HG03342 (cell line): ENCODE results near the gene BCAN.

Experiments used
- ATAC-seq: cut with Tn5 transposase; IDR thresholded peaks from one replicate; pipeline ENCODE4 v1.9.1; 2021; ENCODE audit warnings: mild to moderate bottlenecking, moderate library complexity; ENCODE audit not compliant: unreplicated experiment

BCAN gene

DNA sequence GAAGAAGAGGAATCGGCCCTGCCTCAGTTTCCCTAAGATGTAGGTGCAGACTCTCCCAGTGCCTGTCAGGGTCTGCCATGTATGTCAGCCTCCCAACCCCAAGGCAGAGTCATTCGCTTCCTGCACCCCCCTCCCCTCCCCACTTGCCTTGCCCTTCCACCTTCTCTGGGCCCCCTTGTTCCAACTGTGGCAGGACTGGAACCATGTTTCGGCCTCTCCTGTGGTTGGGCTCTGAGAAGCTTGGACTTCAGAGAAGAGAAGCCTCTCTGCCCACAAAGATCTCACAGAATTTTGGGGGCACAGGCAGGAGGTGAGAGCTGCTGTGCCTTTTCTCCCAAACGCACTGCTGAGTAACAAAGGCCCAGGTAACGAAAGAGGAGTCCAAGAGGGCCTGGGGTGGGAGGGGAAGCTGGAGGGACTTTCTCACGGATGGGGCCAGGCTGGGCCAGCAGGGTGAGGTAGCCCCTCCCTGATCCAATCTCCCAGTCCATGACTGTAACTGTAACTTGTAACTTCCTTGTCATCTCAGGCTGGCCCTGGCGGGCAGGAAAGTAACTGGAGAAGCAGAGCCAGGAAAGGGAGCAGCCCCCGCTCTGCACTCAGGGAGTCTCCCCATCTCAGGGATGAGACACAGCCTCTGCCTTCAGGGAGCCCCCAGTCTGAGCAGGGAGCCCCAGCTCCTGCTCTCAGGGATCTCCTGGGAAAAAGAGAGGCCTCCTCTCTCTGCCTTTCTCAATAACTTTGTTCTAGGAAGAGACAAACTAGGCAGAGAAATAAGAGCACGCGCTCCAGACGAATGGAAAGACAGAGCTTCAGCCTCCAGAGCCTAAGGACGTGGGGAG is 52.2 kb downstream of the BCAN start:
- ATAC-seq: no peak

DNA sequence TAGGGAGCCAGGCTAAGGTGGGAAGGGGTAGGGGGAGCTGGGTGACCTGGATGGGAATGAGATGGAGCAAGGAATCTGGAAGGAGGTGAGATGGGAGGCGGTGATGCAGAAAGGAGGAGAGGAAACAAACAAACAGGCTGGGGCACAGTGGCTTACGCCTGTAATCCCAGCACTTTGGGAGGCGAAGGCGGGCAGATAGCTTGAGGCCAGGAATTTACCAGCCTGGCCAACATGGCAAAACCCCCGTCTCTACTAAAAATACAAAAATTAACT is 52.7 kb downstream of the BCAN start:
- no peak for ATAC-seq

DNA sequence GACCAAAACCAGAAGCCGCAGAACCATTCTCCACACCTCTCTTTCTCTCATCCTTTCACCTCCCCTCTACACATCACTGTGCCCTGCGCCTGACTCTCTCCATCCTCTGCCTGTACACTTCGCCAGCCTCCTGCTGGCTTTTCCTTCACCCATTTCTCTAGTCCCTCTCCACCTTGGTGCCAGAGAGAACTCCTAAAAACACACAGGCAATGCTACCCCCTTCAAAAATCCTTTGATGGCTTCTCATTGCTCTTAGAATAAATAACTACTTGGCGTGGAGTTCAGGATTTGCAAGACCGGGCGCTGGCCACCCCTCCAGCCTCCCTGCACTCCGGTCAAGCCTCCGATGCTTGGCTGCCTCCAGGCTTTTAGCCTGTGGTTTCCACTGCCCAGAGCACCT is 54.8 kb downstream of the BCAN start:
- ATAC-seq: no peak

DNA sequence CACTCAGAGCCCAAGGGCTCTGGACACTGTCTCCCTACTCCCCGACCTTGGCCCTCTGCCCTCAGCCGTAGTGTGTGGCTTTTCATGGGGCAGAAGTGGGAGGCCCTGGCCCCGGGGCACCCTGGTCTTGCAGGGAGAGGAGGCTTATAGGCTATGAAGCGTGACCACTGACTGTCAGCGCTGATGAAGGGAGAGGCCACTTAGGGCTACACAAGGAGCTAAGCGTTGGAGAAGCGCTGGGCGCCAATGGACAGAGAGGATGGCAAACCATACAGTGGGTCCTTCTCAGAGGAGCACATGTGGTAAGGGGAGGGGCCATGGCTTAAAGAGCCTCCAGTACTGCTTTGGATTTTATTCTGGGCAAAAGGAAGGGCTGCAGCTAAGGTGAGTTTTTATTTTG is 55.6 kb downstream of the BCAN start:
- ATAC-seq: no peak

DNA sequence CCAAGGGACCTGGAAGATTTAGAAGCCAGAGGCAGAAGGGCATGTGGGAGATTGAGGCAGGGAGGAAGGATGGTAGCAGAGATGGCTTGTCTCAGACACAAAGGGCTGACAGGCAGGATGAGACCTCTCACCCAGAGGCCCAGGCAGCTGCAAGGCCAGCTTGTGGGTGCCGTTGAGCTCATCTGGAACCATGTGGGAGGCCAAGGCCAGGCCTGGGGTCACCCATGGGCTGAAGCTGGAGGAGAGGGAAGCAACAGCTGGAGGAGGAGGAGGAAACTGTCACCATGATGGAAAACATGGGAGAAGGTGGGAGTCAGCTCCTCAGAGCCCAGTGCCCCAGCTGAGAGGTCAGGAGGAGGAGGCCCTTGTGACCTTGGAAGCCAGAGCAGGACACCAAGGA is 57.1 kb downstream of the BCAN start:
- ATAC-seq: no peak

DNA sequence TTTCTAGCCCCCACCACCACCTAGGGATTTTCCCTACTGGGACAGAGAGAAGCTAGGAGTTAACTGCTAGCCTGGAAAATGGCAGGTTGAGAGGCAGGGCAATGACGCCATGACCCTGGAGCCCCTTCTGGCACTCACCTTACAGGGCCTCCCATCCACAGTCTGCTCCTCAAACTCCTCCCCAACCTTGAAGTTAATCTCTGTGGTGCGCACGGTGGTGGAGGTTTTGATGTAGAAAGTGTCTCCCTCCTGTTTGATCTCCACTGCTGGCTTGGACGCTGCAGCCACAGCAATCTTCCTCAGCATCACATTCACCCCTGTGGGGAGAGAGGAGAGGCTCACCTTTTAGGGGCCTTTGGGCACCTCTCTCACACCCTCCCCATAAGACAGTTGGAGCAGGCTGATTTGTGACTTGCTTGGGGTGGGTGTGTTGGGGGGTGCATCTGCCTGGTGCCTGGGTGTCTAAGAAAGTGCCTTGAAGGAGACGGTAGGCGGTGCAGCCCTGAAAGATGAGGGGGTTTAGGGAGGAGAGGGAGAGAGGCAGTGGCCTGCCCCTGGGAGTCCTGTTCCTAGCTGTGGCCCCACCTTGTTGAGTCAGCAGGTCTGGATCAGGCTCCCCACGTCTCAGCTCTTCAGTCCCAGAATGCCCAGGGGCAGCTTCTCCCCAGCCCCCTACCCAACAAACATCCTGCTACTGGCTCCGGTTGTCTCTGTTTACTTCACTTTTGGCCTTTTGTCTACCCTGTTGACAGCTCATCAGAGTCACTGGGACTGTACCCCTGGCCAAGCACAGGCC is 59.0 kb downstream of the BCAN start:
- ATAC-seq: no peak

DNA sequence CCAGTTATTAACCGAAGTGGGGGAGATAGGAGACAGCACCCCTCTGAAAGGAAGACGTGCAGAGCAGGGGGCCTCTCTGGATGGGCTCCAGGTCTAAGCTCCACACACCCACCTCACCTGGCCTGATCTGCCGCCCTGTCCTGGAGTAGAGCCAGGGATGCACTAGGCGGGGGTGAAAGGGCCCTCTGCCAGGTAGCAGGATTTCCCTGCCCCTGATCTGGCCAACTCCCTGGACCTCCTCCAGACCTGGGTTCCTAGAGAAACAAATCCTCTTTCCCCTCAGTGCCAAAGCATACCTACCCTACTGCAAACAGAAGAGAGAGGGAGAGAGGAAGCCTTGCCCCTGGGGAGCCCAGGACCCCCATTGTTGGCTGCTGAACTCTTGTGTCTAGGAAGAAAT is 61.4 kb downstream of the BCAN start:
- no peak for ATAC-seq

DNA sequence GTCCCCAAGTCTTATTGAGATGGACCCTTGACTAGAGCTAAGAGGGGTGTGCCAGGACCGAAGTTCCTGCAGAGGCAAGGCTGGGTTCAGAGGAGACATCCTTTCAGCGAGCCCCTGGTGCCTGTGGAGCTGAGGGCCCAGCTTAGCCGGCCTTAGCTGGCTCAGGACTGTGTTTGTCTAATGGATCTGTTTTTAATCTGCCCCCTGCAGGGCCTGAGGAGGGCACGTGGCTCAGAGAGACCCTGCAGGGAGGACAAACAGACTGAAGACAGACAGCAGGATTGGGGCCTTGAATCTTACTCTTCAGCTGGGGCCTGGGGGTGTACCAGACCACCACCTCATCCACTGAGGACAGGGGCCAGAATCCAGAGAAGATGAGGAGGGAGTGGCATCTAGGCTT is 61.8 kb downstream of the BCAN start:
- ATAC-seq: no peak

DNA sequence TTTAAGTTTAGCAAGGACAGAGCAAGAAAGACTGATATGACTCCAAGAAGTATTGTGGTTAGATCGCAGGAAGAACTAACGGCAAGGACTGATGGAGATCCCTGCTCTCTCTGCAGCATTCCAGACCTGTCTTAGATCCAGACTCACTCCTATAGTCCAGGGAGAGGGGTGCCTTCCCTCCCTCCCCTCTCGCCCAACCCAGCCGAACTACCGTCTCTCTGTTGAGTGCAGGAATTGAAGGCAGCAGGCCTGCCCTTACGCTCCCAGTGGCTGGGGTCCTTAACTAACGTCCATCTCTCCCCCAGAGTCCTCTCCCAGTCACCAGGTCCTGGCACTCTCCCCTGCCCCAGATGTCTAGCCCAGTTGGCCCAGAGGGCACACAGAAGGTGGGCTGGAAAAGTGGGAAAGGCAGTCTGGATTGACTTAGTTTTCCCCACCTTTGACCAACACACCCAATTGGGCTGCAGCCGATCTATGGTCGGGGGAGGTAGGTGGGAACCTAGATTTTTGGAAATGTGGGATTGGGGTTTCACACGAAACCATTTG is 62.3 kb downstream of the BCAN start:
- no peak for ATAC-seq

DNA sequence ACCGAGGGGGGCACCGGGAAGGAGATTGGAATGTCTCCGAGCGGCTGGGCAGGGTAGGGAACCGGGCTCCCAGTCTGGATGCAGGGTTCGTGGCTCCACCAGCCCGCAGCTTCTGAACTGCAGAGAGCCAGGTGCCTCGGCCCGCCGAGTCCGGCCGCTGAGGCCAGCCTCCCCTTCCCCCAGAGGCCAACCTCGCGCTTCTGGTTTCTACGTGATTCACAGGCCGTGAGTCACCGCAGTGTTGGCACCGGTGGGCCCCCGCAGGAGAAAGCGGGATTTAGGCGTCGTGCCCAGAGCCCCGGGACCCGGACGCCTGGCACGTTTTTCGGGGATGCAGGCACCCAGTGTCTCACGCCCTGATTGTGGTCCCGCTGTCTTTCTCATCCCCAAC is 63.0 kb downstream of the BCAN start:
- ATAC-seq: no peak

DNA sequence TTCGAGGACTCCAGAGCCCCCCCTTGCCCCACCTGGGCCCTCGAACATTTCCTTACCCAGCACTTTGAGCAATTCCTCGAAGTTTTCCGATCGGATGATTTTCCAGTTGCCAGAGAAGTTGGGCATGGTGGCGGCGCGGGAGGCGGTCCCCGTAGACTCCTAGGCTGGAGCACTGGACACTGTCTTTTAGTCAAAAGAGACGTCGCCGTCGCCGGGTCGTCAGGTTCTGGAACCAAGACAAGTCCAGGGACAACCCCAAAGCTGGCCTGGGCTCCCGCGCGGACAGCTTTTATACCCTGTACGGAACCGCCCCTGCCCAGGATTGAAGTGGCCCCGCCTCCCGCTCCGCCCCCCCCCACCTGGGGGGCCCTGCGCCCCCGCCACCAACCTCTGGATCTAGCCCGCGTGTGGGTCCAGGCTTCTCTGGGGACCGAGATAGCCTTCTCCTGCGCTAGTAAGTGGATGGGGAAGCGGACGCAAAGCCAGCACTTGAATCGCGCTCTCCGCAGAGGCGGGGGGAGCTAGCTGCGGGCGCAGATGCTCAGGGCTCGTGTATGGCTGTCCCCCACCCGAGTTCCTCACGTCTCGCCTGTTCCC is 63.5 kb downstream of the BCAN start, which contains the start of gene CRABP2:
Gene CRABP2 (minus strand): TSS at position 263 of the 597 bp plus-strand sequence. CDS start 137 bp downstream, at position 126.
- no peak for ATAC-seq

DNA sequence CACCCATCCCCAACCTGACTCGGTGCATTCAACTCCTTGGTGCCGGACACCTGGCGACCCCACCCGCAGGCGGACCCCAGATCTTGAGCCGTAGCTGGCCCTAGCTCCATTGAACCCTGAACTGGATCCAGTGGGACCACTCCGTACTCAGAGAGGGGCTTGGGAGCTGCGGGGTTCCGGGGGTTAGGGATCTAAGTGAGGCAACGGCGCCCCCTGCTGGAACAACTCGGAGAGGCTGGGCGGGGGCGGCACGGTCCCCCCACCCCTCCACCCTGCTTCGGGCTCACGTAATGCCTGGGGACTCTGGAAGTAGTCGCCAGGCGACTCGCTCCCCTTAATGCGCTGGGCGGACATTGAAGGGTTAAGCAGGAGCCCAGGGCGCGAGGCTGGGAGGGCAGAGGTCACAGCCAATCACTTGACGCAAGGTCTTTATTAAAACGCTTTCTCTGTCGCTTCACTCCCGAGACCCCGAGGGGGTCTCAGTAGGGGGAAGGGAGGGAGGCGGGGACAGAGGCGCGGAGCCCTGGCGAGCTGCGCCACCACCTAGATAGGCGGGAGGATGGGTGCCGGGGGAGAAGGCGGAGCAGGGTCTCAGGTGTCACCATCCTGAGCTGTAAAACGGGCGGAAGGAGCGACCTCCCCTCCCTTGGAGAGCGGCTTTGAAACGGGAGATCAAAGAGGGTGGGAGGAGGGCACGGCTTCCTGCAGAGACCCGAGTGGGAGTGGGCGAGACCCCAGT is 64.2 kb downstream of the BCAN start:
- ATAC-seq: no peak

DNA sequence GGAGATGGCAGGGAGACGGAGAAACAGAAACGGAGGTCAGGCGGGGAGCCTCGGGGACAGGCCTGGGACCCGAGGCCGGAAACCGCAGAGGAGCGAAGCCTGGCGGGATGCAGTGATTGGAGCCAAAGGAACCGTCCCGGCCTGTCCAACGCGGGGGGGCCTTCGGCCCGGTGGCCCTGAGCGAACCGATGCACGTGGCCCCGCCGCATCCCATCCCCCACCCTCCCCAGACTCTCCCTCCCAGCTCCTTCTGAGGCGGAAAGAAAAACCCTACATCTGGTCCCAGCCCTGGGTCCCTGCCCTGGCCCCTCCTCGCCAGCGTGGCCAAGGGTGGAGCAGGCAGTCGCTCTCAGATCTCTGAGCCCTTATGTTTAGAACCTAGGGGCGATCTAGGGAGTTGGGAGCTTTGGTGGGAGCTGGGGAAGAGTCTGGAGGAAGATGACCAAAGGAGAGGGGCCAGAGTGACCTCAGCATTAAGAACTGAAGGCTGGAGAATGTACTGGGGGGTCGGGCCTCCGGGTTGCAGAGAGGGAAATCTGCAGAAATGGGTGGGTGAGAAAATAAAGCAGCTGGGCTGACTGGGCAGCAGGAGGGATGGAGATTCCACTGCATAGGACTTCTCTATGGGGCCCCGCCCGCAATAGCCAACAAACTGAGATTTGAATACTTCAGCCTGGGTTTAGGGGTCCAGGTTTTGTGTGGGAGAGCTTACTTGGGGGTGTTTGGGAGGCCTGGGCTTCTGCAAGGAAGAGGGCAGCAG is 64.9 kb downstream of the BCAN start:
- no peak for ATAC-seq

DNA sequence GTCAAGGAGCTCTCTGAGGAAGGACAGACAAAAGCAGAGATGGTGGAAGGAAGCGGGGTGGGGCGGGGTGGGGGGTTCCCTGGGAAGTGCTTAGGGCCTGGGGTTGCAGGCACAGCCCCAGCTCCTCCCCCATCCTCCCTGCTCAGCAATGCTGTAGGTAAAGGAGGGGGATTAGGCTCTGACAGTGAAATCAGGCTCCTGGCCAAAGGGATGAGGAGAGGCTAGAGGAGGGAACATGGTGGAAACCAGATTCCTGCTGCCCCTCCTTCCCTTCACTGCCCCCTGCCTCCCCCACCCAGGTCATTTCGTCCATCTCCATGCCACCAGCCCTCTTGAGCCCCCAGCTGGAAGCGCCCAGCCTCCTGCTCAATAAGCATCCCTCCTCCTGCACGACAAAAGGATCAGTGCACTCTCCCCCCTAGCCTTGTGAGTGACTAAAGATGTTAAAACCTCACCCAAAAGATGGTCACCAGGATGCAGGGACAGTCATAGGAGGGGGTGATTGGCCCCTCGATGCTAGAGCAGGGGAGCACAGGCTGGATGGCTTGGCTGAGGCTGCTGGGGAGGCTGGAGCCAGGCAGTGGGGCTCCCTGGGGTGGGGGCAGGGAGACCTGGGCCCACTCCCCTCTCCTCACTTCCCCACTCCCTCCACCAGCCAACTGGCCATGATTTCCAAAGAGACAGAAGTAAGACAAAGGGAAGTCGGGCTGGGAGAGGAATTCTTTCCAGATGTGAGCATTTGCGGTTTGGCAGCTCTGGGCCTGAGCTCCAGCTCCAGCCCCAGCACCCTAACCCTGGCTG is 65.7 kb downstream of the BCAN start:
- ATAC-seq: no peak

DNA sequence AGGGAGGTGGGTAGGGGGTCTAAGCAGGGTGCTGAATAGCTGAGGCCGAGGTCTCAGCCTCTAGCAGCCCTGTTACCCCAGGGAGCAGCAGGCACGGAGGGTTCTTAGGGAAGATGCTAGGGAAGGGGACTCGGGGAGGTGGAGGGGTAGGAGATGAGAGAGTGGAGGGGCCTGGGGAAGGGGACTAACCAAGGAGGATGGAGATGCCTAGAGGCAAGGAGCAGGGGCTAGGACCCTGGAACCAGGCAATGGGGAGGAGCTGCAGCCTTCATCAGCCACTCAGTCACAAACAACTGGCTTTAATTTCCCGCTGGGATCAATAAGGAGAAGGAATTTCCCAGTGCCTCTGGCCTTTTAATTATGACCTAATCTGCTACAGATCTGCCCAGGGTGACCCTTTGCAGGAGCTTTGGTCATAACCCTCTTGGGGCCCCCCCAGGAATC is 66.3 kb downstream of the BCAN start:
- no peak for ATAC-seq

DNA sequence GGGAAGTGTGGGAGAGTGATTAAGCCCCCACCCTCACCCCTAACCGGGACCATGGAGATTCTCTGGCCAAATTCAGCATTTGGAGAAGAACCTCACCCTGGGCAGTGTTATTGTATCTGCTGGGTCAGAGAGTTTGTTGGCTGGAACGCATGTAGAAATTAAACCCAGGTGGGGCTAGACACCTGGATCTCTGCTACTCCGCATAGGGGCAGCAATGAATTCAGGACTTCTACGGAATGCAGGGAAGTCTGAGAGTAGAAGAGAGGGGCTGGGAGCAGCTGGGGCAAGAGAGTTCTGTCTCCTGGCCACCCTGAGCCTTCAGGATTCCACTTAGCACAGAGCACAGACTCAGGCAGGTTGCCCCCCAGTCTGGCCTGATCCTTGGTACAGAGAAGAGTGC is 67.1 kb downstream of the BCAN start:
- ATAC-seq: no peak
